ENCODE data around the gene CFAP251. TPM values are rescaled to one million over a fixed set of nuclear protein-coding genes. Genes with fewer than 3 reads are reported as not detected.

CFAP251 gene
- total and polyA plus RNA-seq, 2 of the 8 experiments (the other 6 are each of a cell fraction or from before 2014, with no cell fraction given), result 1.8 to 2.9 TPM

DNA sequence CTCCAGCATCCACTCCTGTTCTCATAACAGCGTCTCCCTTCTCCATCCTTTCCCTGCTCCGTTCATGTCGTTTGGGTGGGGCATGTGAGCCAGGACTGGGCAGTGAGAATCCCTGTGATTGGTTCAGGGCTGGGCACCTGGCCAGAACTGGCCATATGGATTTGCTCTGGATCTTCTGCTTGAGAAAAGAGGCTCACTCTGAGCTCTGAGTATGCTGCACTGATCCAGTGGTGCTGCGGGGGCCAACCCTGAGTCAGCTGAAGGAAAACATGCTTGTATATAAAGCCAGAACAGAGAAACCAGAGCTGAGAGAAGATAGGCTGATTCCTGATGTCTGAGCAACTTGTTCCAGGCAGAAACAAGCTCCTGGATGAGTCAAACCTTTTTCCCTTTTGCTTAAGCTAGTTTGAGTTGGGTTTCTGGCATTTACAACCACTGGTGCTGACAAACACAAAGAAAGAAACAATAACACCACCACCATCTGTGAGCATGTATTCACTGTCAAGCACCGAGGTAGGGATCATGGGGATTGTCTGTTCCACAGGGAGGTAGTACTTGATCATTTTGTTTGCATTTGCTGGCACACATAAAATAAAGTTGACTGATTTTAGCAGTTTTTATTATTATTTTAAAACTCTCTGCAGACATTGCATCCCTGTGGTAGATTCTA, 45.7 kb upstream of the CFAP251 start:
- Histone ChIP-seq H4K91ac (replicated peaks; ENCODE audit: insufficient read length, low read length) (no peak overlapping the region), H3K23ac (ENCODE audit: insufficient read length) (no peak overlapping the region), H2BK5ac (ENCODE audit: low read depth, low read length) (no peak overlapping the region), H2BK12ac (ENCODE audit: low read depth, low read length) (no peak overlapping the region), H2AFZ (ENCODE audit: low read length) (no peak overlapping the region), H3K4me1 (replicated peaks in 1 of 4; ENCODE audit: control insufficient read depth in 3 of 4, insufficient read depth in 4 of 4, low read length in 3 of 4) (no peaks in the 10 kb centered on the region), H3K9me3 (ENCODE audit: insufficient read depth in 2 of 2, low read depth in 1 of 2, low read length in 1 of 2) (no peaks in the 10 kb centered on the region), H3K4me3 (ENCODE audit: extremely low read depth in 1 of 4, insufficient read depth in 2 of 4, low read depth in 3 of 4, low read length in 4 of 4) (no peak overlapping the region), H3K4ac (replicated peaks; ENCODE audit: insufficient read length, low read depth, low read length) (no peak overlapping the region), H3K18ac (ENCODE audit: extremely low read depth, low read length) (no peak overlapping the region), H2BK120ac (replicated peaks; ENCODE audit: low read depth, low read length) (no peak overlapping the region), H3K79me2 (ENCODE audit: control insufficient read depth in 1 of 2, insufficient read depth in 2 of 2, low read length in 2 of 2) (no peaks in the 10 kb centered on the region), H4K8ac (ENCODE audit: extremely low read depth, insufficient read depth, low read length) (no peak overlapping the region), H4K5ac (ENCODE audit: insufficient read length, low read depth, low read length) (no peak overlapping the region), H3K27me3 (replicated peaks in 1 of 4; ENCODE audit: control insufficient read depth in 3 of 4, extremely low read depth in 1 of 4, insufficient read depth in 3 of 4, low read length in 3 of 4) (no peaks in the 10 kb centered on the region), H3K56ac (replicated peaks; ENCODE audit: insufficient read length, low read depth, low read length) (no peak overlapping the region), H3K9ac (replicated peaks in 1 of 4; ENCODE audit: extremely low read depth in 1 of 4, low read depth in 3 of 4, low read length in 3 of 4) (no peak overlapping the region; a peak in 1 of 7 replicates), H3K36me3 (ENCODE audit: control insufficient read depth in 2 of 4, insufficient read depth in 4 of 4, low read length in 3 of 4) (no peaks in the 10 kb centered on the region), H4K20me1 (replicated peaks in 1 of 2; ENCODE audit: control insufficient read depth in 1 of 2, insufficient read depth in 2 of 2, low read length in 2 of 2) (no peaks in the 10 kb centered on the region), H3K14ac (ENCODE audit: insufficient read length) (no peak overlapping the region), H3K79me1 (ENCODE audit: low read depth, low read length) (no peaks in the 10 kb centered on the region), H3K27ac (ENCODE audit: low read depth, low read length) (no peak overlapping the region), H3K23me2 (ENCODE audit: low read depth, low read length) (no peaks in the 10 kb centered on the region), H2BK20ac (ENCODE audit: low read length) (no peak overlapping the region), H2AK5ac (ENCODE audit: low read depth, low read length) (no peak overlapping the region), H3K4me2 (ENCODE audit: insufficient read depth in 1 of 2, low read depth in 2 of 2, low read length in 2 of 2) (no peak overlapping the region), H2BK15ac (ENCODE audit: low read length) (no peak overlapping the region)
- ChIA-PET POLR2A (ENCODE audit: partially characterized antibody) (interaction anchor here (0.8 to 1.6 kb wide), 3 partner anchors 66 to 74 kb away, joined by 3 to 4 read pairs (median 4); no protein-coding TSS in a partner anchor), CTCF (ENCODE audit: partially characterized antibody) (interaction anchor here (1.3 to 2.6 kb wide), 4 partner anchors 10 to 35 kb away, joined by 4 to 11 read pairs (median 8); partner anchors contain the start of gene PSMD9)
- 90% methylated on average over 5 of the region's 5 CpGs; no CpG with 5 or more reads in 1 of the 2 experiments for WGBS, 2 experiments (ENCODE audit: extremely low coverage in 1 of 2, insufficient coverage in 1 of 2, insufficient read length in 1 of 2, insufficient replicate concordance in 2 of 2, low coverage in 1 of 2, low lambda C conversion rate in 2 of 2, missing lambda C conversion rate in 1 of 2)
- no peak for DNase-seq (ENCODE audit: low read depth in 1 of 2, low spot score in 2 of 2)
- TF ChIP-seq RFX5 (IDR thresholded peaks at IDR 0.05; ENCODE audit: borderline replicate concordance, low read depth, low read length) (no peak), FOSL1 (IDR thresholded peaks at IDR 0.05; ENCODE audit: insufficient read depth, low read depth, low read length) (no peak)
- TF ChIP-seq, protein P1, sequence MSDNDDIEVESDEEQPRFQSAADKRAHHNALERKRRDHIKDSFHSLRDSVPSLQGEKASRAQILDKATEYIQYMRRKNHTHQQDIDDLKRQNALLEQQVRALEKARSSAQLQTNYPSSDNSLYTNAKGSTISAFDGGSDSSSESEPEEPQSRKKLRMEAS (IDR thresholded peaks at IDR 0.05), result no peak
- no peak for FAIRE-seq

Measured in H1 (cell line).